SH-SY5Y (cell line): ENCODE measurements around the gene IGSF8.

Source experiments
- GATA2 ChIP-seq: IDR thresholded peaks from 2 replicates; pipeline ENCODE4 v1.6.1; 2011; ENCODE audit warnings: mild to moderate bottlenecking, low read depth, low read length
- GATA3 ChIP-seq: IDR thresholded peaks from 2 replicates; pipeline ENCODE4 v1.6.1; 2011; ENCODE audit warnings: low read depth, mild to moderate bottlenecking, low read length, moderate library complexity

DNA sequence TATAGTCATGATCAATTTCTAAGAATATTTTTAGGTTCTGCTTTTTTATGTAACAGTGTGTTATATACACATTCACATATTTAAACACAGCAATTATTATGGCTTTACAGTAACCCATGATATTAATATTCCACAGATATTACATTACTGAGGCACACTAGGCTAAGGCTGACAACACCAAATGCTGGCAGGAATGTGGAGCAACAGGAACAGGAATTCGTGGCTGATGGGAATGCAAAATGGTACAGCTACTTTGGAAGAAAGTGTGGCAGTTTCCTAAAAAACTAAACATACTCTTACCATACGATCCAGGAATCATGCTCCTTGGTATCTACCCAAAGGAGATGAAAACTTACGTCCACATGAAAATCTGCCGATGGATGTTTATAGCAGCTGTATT is 19.0 kb downstream of the IGSF8 start:
- TF ChIP-seq GATA3 (no peak), GATA2 (no peak)
